ENCODE data around the gene TRIM52. TPM values are rescaled to one million over a fixed set of nuclear protein-coding genes. Genes with fewer than 3 reads are reported as not detected.

TRIM52 gene
- total and polyA plus RNA-seq, 2 of the 4 experiments (the other 2 are of a cell fraction): 2.3 to 6.9 TPM

GRCh38 chr5:181207960-181208253 lies 53.0 kb downstream of the TRIM52 start:
- H3K4me2 ChIP-seq (ENCODE audit: low read depth, low read length): peak overlapping the region; percentile 15; the same call in 1 of the 2 replicates
- in situ Hi-C loops (cut with MboI; ENCODE audit: low sequenced_read_pairs) (no loop called here), dilution Hi-C loops (cut with HindIII; ENCODE audit: low sequenced_read_pairs, unreplicated experiment) (no loop called here), intact Hi-C loops (cut with micrococcal nuclease) (loop anchor here (1.0 kb wide), 4 partner anchors 10 to 35 kb away; partner anchors contain the start of gene RACK1)
- H2BK120ac ChIP-seq (ENCODE audit: low read depth, low read length): no peak overlapping the region
- BruUV-seq (replicated peaks): no TSS peak
- H3K9me3 ChIP-seq (ENCODE audit: control insufficient read depth, insufficient read depth, low read length): no peaks in the 10 kb centered on the region
- ChIA-PET CTCF (interaction anchor here (0.8 to 1.3 kb wide), 2 partner anchors 17 to 19 kb away, joined by 4 to 10 read pairs; no protein-coding TSS in a partner anchor), POLR2A (ENCODE audit: unreplicated experiment) (interaction anchor here (0.6 to 1.0 kb wide), 2 partner anchors 16 to 916 kb away, joined by 3 read pairs; partner anchors contain the start of gene TRIM41)
- H3K36me3 ChIP-seq (ENCODE audit: control insufficient read depth, insufficient read depth, low read length): no peaks in the 10 kb centered on the region
- H3K27ac ChIP-seq (ENCODE audit: insufficient read depth, low read length): no peak overlapping the region
- H3K4me1 ChIP-seq (ENCODE audit: control insufficient read depth, insufficient read depth, low read length): peaks cover 4% of the 10 kb centered on the region; the same call in 1 of the 2 replicates
- H2BK15ac ChIP-seq (ENCODE audit: low read depth, low read length): no peak overlapping the region
- no peak overlapping the region for H2AFZ ChIP-seq (replicated peaks; ENCODE audit: low read length, poor library complexity)
- no peaks in the 10 kb centered on the region; the same call in none of the 2 replicates for H3K27me3 ChIP-seq (ENCODE audit: control insufficient read depth, insufficient read depth, low read length)
- H4K91ac ChIP-seq (ENCODE audit: insufficient read depth, low read depth, low read length): no peak overlapping the region
- no peak overlapping the region for H3K14ac ChIP-seq (replicated peaks; ENCODE audit: low read depth, low read length)
- H3K56ac ChIP-seq (ENCODE audit: extremely low read depth, insufficient read depth, low read length): no peak overlapping the region
- no peak overlapping the region for H3K4ac ChIP-seq (ENCODE audit: low read depth, low read length)
- TF ChIP-seq RCOR1 (IDR thresholded peaks at IDR 0.05; ENCODE audit: insufficient replicate concordance, low read length) (no peak), ELK1 (IDR thresholded peaks at IDR 0.05; ENCODE audit: borderline replicate concordance, low read depth, low read length) (no peak), CHD1 (IDR thresholded peaks at IDR 0.05; ENCODE audit: low read depth, low read length) (no peak; the same call in 1 of the 2 replicates), CEBPB (IDR thresholded peaks at IDR 0.05; ENCODE audit: low read depth, low read length) (no peak), SMC3 (IDR thresholded peaks at IDR 0.05; ENCODE audit: low read depth, low read length) (no peak), USF2 (IDR thresholded peaks at IDR 0.05; ENCODE audit: low read depth, low read length) (no peak), POLR2A (IDR thresholded peaks at IDR 0.05; ENCODE audit: low read depth, low read length) (no peak), BHLHE40 (IDR thresholded peaks at IDR 0.05; ENCODE audit: low read depth, low read length) (no peak), RAD21 (IDR thresholded peaks at IDR 0.05; ENCODE audit: low read length) (no peak), NFE2L2 (IDR thresholded peaks at IDR 0.05; ENCODE audit: low read depth, low read length) (no peak), RFX5 (IDR thresholded peaks at IDR 0.05; ENCODE audit: low read depth, low read length) (no peak), FOS (IDR thresholded peaks at IDR 0.05; ENCODE audit: low read depth, low read length) (no peak), MAZ (IDR thresholded peaks at IDR 0.05; ENCODE audit: borderline replicate concordance, low read depth, low read length) (no peak), MAFK (IDR thresholded peaks at IDR 0.05; ENCODE audit: low read depth, low read length) (no peak), MXI1 (IDR thresholded peaks at IDR 0.05; ENCODE audit: borderline replicate concordance, low read depth, low read length) (no peak), CTCF (conservative IDR thresholded peaks at IDR 0.05; ENCODE audit: low read depth, low read length) (no peak)
- no CpG with 5 or more reads among the region's 3 CpGs for WGBS, 2 experiments (ENCODE audit: extremely low coverage in 2 of 2, insufficient read length in 1 of 2)
- no peak overlapping the region for H2BK20ac ChIP-seq (ENCODE audit: low read depth, low read length)
- no peak overlapping the region for H3K4me3 ChIP-seq (ENCODE audit: insufficient read depth, low read depth, low read length)
- ATAC-seq (ENCODE audit: low read depth) (no peak), DNase-seq (no peak)
- H3K9ac ChIP-seq (ENCODE audit: low read depth, low read length): no peak overlapping the region
- no peak overlapping the region for H2AK5ac ChIP-seq (ENCODE audit: low read depth, low read length)
- H4K8ac ChIP-seq (ENCODE audit: low read depth in 2 of 2, low read length in 2 of 2): no peak overlapping the region
- H3K9me1 ChIP-seq (ENCODE audit: insufficient read depth, low read length): 0 out of 2 replicates have a peak, but pooled peaks cover 6% of the 10 kb centered on the region
- no peak overlapping the region for H3K23ac ChIP-seq (ENCODE audit: low read depth, low read length)
- H4K5ac ChIP-seq (ENCODE audit: low read depth, low read length): no peak overlapping the region
- no peaks in the 10 kb centered on the region for H3K79me1 ChIP-seq (ENCODE audit: low read depth in 1 of 2, low read length in 2 of 2)
- H2AK9ac ChIP-seq (replicated peaks; ENCODE audit: low read depth, low read length, poor library complexity): no peak overlapping the region
- no peak overlapping the region for H2BK5ac ChIP-seq (ENCODE audit: low read depth, low read length, poor library complexity, severe bottlenecking)
- no peaks in the 10 kb centered on the region for H4K20me1 ChIP-seq (ENCODE audit: insufficient read depth, low read length)
- H3K18ac ChIP-seq (ENCODE audit: low read depth, low read length): no peak overlapping the region

Data from IMR-90 (cell line).